Activated CD4-positive, CD25-positive, alpha-beta regulatory T cell treated with anti-CD3 and anti-CD28 coated beads, Interleukin-2, amount 50 U/mL, for 72 hours (primary cell): ENCODE measurements around the gene PRPF8.
"Not testable (repeated sequence)": the region's sequence is repeated elsewhere in the genome, so short reads cannot be mapped to it uniquely, and the experiment has no call there.

Experiments used
- DNase-seq: peaks from one replicate; pipeline ENCODE4 v3.0.0; 2021

The PRPF8 gene

GRCh38 chr17:1688405-1688804 lies 3.7 kb upstream of the PRPF8 start:
- DNase-seq, result not testable (repeated sequence)

- DNase-seq, result no peak
Observed at GRCh38 chr17:1686086-1686485, 1.4 kb upstream of the PRPF8 start.

GRCh38 chr17:1683459-1683858 lies 1.2 kb downstream of the PRPF8 start:
- DNase-seq, result no peak

- no peak for DNase-seq
Observed at GRCh38 chr17:1676401-1676800, 8.3 kb downstream of the PRPF8 start.

- no peak for DNase-seq
Observed at GRCh38 chr17:1673041-1673785, 11.5 kb downstream of the PRPF8 start.

GRCh38 chr17:1663934-1664333 lies 20.7 kb downstream of the PRPF8 start:
- not testable (repeated sequence) for DNase-seq

GRCh38 chr17:1661045-1661444 lies 23.6 kb downstream of the PRPF8 start:
- DNase-seq, result no peak

GRCh38 chr17:1658100-1658499 lies 26.6 kb downstream of the PRPF8 start:
- no peak for DNase-seq

- no peak for DNase-seq
Observed at GRCh38 chr17:1653735-1654134, 30.9 kb downstream of the PRPF8 start.

- DNase-seq, result not testable (repeated sequence)
Observed at GRCh38 chr17:1652794-1653193, 31.9 kb downstream of the PRPF8 start.

- no peak for DNase-seq
Observed at GRCh38 chr17:1651559-1651844, 33.2 kb downstream of the PRPF8 start.

GRCh38 chr17:1650731-1651558 lies 33.7 kb downstream of the PRPF8 start:
- no peak for DNase-seq

- no peak for DNase-seq
Observed at GRCh38 chr17:1649844-1650501, 34.7 kb downstream of the PRPF8 start, which contains the start of gene RILP. TSS of gene RILP (minus strand) at chr17:1649866. CDS start at chr17:1649804, 62 bp downstream.

GRCh38 chr17:1648963-1649843 lies 35.5 kb downstream of the PRPF8 start:
- peak; percentile 91 for DNase-seq

- DNase-seq, result no peak
Observed at GRCh38 chr17:1648173-1648962, 36.3 kb downstream of the PRPF8 start.

GRCh38 chr17:1647802-1648171 lies 36.9 kb downstream of the PRPF8 start:
- DNase-seq, result no peak

GRCh38 chr17:1646199-1646875 lies 38.3 kb downstream of the PRPF8 start:
- no peak for DNase-seq

- DNase-seq, result no peak
Observed at GRCh38 chr17:1645207-1646171, 39.2 kb downstream of the PRPF8 start, which contains the start of gene SCARF1. TSS of gene SCARF1 (minus strand) at chr17:1645732. CDS start at chr17:1645697, 35 bp downstream.

GRCh38 chr17:1644493-1645206 lies 40.0 kb downstream of the PRPF8 start:
- DNase-seq, result no peak
